T-helper 2 cell treated with Interferon-gamma antibody and Interleukin-4, amounts not matched to agents 5 μg/mL and 100 μg/mL, for 36 hours (primary cell): ENCODE results near the gene ACER2.

ENCODE experiments used
- DNase-seq: peaks from one replicate; pipeline ENCODE4 v3.0.0; 2021; ENCODE audit warnings: low spot score
- H3K27ac Mint-ChIP-seq: one replicate; pipeline ENCODE4 v1.8.0; 2021; ENCODE audit warnings: mild to moderate bottlenecking, mixed read lengths
- H3K27me3 Mint-ChIP-seq: one replicate; pipeline ENCODE4 v1.8.0; 2021; ENCODE audit warnings: low read depth, mixed read lengths
- H3K36me3 Mint-ChIP-seq: one replicate; pipeline ENCODE4 v1.8.0; 2021; ENCODE audit warnings: low read depth, mixed read lengths
- H3K4me1 Mint-ChIP-seq: one replicate; pipeline ENCODE4 v1.8.0; 2021; ENCODE audit warnings: low read depth, mixed read lengths
- H3K4me3 Mint-ChIP-seq: one replicate; pipeline ENCODE4 v1.8.0; 2022; ENCODE audit warnings: mild to moderate bottlenecking, moderate library complexity, mixed read lengths
- H3K9me3 Mint-ChIP-seq: one replicate; pipeline ENCODE4 v1.8.0; 2021; ENCODE audit warnings: mixed read lengths

ACER2 gene

GRCh38 chr9:19493876-19494275, 85.1 kb downstream of the ACER2 start:
- DNase-seq: no peak
- H3K4me3 Mint-ChIP-seq: no peak overlapping the region
- H3K27me3 Mint-ChIP-seq: no peaks in the 10 kb centered on the region
- H3K27ac Mint-ChIP-seq: no peak overlapping the region
- no peaks in the 10 kb centered on the region for H3K9me3 Mint-ChIP-seq
- H3K36me3 Mint-ChIP-seq: no peaks in the 10 kb centered on the region
- peaks cover 11% of the 10 kb centered on the region for H3K4me1 Mint-ChIP-seq

- Mint-ChIP-seq H3K4me1 (peaks cover 11% of the 10 kb centered on the region), H3K9me3 (no peaks in the 10 kb centered on the region), H3K27me3 (peaks cover 3% of the 10 kb centered on the region), H3K4me3 (no peak overlapping the region), H3K27ac (no peak overlapping the region), H3K36me3 (no peaks in the 10 kb centered on the region)
- DNase-seq: no peak
Measured at GRCh38 chr9:19495186-19496028, 86.6 kb downstream of the ACER2 start.

GRCh38 chr9:19496321-19497050, 87.7 kb downstream of the ACER2 start:
- Mint-ChIP-seq H3K27me3 (peaks cover 4% of the 10 kb centered on the region), H3K4me1 (peaks cover 11% of the 10 kb centered on the region), H3K36me3 (no peaks in the 10 kb centered on the region), H3K27ac (no peak overlapping the region), H3K9me3 (no peaks in the 10 kb centered on the region), H3K4me3 (no peak overlapping the region)
- no peak for DNase-seq

- H3K27ac Mint-ChIP-seq: no peak overlapping the region
- H3K4me1 Mint-ChIP-seq: peaks cover 11% of the 10 kb centered on the region
- peaks cover 4% of the 10 kb centered on the region for H3K27me3 Mint-ChIP-seq
- H3K4me3 Mint-ChIP-seq: no peak overlapping the region
- no peaks in the 10 kb centered on the region for H3K9me3 Mint-ChIP-seq
- no peak for DNase-seq
- H3K36me3 Mint-ChIP-seq: no peaks in the 10 kb centered on the region
Measured at GRCh38 chr9:19497276-19497675, 88.5 kb downstream of the ACER2 start.

GRCh38 chr9:19498015-19498414, 89.2 kb downstream of the ACER2 start:
- Mint-ChIP-seq H3K36me3 (no peaks in the 10 kb centered on the region), H3K9me3 (no peaks in the 10 kb centered on the region), H3K4me1 (peaks cover 8% of the 10 kb centered on the region), H3K27ac (no peak overlapping the region), H3K4me3 (no peak overlapping the region), H3K27me3 (peaks cover 7% of the 10 kb centered on the region)
- no peak for DNase-seq
